GM21526 (cell line): ENCODE data around the gene ETV6.

ENCODE experiments used
- ATAC-seq: cut with Tn5 transposase; IDR thresholded peaks from one replicate; pipeline ENCODE4 v1.9.1; 2021; ENCODE audit warnings: moderate library complexity; ENCODE audit not compliant: unreplicated experiment, low FRiP score

Gene ETV6

DNA sequence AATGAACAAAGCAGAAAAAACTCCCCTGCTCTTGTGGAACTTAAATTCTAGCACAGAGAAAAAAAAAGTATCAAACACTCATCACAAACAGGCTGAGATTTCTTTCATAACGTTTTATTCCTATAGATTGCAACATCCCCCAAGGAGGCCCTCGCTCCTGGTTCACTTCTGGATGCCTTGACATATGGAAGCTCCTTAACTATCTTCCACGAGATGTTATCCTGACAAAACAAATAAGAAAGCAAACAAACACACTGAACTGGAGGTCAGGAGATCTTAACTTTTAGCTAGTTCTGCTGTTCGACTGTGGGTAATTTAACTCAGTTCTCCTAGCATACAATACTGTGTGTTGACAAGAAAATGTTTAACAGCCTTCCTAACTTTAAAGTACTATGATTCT, 104.8 kb downstream of the ETV6 start:
- no peak for ATAC-seq

DNA sequence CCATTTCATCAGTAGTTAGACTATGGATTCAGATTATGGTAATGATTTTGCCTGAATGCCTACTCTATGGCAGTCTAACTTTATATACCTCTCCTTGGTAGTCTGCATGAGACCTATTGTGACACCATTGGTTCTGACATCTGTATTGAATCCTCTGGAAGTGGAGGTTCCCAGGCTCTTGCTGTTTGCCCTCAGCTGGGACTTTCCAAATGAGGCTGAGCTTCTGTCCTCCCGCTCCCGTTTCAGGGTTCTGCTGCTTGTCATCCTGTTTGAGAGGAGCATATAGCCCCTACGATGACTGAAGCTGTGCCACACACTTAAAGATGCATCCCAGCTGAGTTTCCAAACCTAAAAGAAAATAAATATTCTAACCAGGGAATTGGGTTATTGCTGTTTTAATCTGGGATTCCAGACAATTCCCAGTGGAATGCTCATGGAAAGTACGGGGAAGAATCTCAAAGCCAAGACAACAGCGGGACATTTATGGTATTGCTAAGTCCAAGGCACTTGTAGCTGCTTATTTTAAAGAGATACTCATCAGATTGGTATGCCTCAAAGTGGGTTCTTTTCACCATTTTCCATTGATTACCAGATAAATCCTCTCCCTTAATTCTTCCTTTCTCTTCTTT, 105.9 kb downstream of the ETV6 start:
- ATAC-seq, result no peak

- ATAC-seq, result no peak
Observed at GRCh38 chr12:11756022-11756421, 106.5 kb downstream of the ETV6 start.

- ATAC-seq, result no peak
Observed at GRCh38 chr12:11756523-11756922, 107.0 kb downstream of the ETV6 start.

GRCh38 chr12:11757095-11757494, 107.6 kb downstream of the ETV6 start:
- ATAC-seq, result no peak

DNA sequence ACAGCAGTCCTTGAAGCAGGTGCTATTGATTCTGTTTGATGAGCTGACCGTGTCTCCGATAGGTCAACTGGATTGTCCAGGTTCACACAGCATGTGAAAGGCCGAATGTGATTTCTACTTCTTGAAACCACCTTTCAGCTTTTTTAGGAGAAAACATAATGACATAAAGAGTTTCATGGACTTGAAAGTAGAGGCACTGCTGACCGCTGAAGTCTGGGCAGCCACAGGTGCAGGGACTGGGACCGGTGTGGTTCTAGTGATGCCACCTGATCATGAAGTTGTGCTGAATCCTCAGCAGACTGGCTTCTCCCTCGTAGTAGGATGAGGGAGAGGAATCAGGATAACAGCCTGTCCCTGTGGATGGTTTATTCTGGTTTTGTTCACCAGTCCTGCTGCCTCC, 108.1 kb downstream of the ETV6 start:
- ATAC-seq, result no peak

DNA sequence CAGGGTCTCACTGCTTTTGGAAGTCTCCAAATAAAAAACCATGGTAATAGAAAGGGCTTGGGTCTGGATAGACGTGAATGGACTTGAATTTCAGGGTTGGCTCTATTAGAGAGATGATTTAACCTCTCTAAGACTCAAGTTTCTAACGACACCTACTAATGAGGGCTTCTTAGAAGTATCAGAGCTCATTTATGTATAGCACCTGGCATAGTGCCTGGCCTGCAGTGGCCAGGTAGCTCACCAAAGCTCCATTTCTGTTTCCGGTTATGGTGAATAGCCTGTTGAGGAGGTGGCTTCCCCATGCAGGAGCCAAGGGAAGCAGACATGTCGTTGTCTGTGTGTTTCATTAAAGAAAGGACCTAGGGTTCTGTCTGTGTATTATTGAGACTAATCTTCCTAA, 108.6 kb downstream of the ETV6 start:
- ATAC-seq, result no peak

- no peak for ATAC-seq
Observed at GRCh38 chr12:11758510-11759493, 109.3 kb downstream of the ETV6 start.

DNA sequence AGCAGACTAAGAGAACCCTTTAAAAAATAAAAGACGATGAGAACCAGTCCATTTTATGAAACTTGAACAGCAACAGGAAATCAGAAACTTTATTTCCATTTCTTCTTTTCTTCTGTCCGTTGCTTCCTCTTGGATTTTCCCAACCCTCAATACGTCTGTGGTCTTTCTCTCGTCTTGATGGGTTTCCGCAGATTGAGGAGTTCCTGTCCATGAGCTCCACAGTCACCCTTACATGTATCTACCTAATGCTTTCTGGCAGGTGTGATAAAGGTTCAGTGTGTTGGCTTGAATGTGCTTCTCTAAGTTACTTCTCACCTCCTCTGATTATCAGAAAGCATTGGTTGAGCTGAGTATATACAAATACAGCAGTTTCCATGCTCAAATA, 110.0 kb downstream of the ETV6 start:
- no peak for ATAC-seq

DNA sequence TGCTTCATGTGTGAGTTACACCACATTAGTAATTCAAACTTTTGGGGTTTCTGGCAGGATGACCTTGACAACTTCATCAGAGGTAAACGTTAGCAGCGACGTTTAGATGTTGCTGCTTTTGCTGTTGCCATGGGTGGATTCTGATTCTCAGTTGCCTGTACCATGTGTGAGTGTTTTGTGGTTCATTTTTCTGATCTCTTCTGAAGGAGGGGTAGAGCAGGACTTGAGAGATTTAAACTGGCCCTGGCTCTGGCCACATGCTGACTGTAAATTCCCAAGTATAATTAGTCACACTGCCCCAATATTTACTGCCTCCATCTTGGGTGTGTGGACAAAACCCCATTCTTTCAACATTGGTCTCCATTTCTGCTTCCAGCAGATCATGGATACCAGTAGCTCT, 110.4 kb downstream of the ETV6 start:
- no peak for ATAC-seq

GRCh38 chr12:11761869-11762567, 112.5 kb downstream of the ETV6 start:
- peak; percentile 34 for ATAC-seq

DNA sequence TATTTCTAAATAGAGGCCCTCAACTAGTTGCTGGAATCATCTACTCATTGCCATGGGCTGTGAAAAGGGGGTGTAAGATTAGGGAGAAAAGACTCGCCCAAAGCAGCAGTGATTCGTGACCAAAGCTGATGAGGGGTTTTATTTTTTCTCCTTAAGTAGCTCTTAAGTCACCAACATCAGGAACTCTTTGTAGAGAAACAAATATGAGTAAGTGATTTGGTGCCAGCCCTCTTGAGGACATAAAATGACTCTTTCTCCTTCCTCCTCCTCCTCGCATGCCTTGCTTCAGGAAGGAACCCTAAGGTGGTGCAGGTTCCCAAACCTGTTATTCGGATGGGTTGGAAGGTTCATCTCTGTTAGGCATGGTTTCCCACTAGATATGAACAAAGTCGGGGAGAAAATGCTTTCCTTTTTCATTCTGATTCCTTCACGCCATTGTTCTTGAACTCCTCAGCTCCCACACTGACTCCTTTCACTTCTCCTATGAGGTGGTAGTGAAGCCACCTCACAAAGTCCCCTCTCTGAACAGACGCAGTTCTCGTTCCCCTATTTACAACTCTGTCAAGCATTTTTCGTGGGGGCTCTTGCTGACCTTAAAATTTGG, 113.4 kb downstream of the ETV6 start:
- no peak for ATAC-seq

GRCh38 chr12:11763760-11764520, 114.5 kb downstream of the ETV6 start:
- ATAC-seq, result no peak

DNA sequence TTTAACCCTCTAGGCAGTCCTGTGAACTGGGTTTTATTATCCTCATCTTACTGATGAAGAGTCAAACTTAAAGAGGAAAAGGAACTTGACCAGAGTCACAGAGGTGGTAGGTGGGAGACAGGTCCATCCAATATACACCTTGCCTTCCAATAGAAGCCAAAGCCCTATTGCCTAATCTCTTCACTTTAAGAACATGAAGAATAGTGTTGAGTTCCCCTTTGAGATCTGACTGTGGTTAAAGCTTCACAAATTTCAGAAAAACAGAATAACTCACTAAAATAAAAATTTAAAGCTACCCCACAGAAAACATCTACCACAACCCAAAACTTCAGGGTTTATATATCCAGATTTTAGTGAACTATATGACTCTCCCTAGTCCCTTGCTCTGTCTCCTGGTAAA, 115.4 kb downstream of the ETV6 start:
- ATAC-seq, result no peak

GRCh38 chr12:11765421-11765816, 115.9 kb downstream of the ETV6 start:
- peak; percentile 30 for ATAC-seq

GRCh38 chr12:11765817-11766794, 116.6 kb downstream of the ETV6 start:
- ATAC-seq, result peak; percentile 68

DNA sequence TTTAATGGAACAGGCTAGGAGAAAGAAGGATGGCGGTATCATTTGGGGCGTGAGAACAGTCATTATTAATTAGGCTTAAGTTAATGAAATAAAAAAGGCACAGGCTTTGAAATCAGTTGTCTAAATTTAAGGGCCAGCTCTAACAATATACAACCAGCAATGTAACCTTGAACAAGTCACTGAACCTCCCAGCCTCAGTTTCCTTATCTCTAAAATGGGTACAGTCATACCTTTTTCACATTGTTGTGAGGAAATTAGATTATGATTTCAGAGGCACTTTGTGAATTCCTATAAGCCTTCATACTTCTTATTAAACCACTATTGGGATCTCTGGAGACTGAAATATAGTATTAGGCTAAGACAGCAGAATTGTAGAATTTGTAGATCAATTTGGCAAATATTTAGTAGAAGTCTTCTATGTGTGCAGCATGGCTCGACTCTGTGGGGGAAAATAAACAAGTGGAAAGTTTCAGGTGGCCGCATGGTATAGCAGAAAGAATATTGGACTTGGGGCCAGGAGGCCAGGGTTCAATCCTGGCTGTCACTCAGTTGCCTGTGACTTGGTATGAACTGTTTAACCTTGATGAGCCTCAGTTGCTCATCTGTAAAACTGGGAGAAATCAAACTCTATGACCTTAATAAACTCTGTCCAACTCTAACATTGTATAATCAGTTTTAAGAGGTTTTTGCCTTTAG, 117.7 kb downstream of the ETV6 start:
- ATAC-seq, result no peak

DNA sequence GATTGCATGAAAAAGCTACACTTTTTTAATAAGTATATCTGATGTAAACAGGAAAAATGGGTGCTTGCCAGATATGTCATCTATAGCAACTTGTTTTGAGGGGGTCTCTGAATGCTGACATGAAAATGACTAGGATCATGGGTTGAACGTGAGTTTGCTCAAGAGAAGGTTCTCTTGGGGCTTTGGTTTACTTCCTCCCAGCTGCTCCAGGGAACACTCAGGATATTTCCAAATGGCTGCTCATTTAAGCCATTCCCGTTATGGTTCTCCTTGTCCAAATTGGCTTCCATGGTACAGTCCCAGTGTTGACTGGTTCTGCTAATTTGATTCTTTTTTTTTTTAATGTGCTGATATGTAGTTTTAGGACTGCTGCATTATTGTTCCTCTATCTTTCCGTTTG, 118.3 kb downstream of the ETV6 start:
- no peak for ATAC-seq
